HepG2 (cell line): ENCODE measurements around the gene MED28. TPM values are rescaled to one million over a fixed set of nuclear protein-coding genes. Genes with fewer than 3 reads are reported as not detected.
A peak's percentile ranks its signal among the peaks of the same experiment; 100 is the strongest.

Experiments used
- BORCS8-MEF2B ChIP-seq: sonication (generic); formaldehyde crosslinking; IDR thresholded peaks from 2 replicates; pipeline ENCODE4 v1.8.0; 2022; ENCODE audit warnings: mild to moderate bottlenecking, missing genetic modification reagents
- CSRNP2 ChIP-seq: sonication (generic); formaldehyde crosslinking; conservative IDR thresholded peaks from 2 replicates; pipeline ENCODE4 v1.8.0; 2022; ENCODE audit warnings: low read depth, missing genetic modification reagents
- FOXM1 ChIP-seq: sonication (generic); formaldehyde crosslinking; IDR thresholded peaks from 2 replicates; pipeline ENCODE4 v1.5.0; 2020; ENCODE audit warnings: missing genetic modification reagents
- GABPB1 ChIP-seq: IDR thresholded peaks from 2 replicates; pipeline ENCODE4 v1.6.1; 2016; ENCODE audit warnings: mild to moderate bottlenecking, missing genetic modification reagents, moderate library complexity, missing compliant biosample characterization
- NR2C2 ChIP-seq: sonication (generic); formaldehyde crosslinking; IDR thresholded peaks from 2 replicates; pipeline ENCODE4 v1.4.0; 2020; ENCODE audit warnings: missing genetic modification reagents, mild to moderate bottlenecking, moderate library complexity, borderline replicate concordance
- RAD21 ChIP-seq: fragments of 450-650 bp; formaldehyde crosslinking; IDR thresholded peaks from 2 replicates; pipeline ENCODE4 v1.5.0; 2020; ENCODE audit warnings: mild to moderate bottlenecking
- RFX1 ChIP-seq: fragments of 450-650 bp; IDR thresholded peaks from 2 replicates; pipeline ENCODE4 v1.6.1; 2017
- TOE1 ChIP-seq: sonication (generic); formaldehyde crosslinking; IDR thresholded peaks from 2 replicates; pipeline ENCODE4 v1.4.0; 2020; ENCODE audit warnings: mild to moderate bottlenecking, missing genetic modification reagents
- ZNF329 ChIP-seq: sonication (generic); formaldehyde crosslinking; IDR thresholded peaks from 2 replicates; pipeline ENCODE4 v1.9.0; 2021; ENCODE audit warnings: low read depth, mild to moderate bottlenecking, missing genetic modification reagents
- ZNF530 ChIP-seq: sonication (generic); formaldehyde crosslinking; IDR thresholded peaks from 2 replicates; pipeline ENCODE4 v1.5.0; 2020; ENCODE audit warnings: low read depth, mild to moderate bottlenecking, missing genetic modification reagents
- ZNF543 ChIP-seq: sonication (generic); formaldehyde crosslinking; IDR thresholded peaks from 2 replicates; pipeline ENCODE4 v1.4.0; 2020; ENCODE audit warnings: mild to moderate bottlenecking, missing genetic modification reagents
- ZNF569 ChIP-seq: sonication (generic); formaldehyde crosslinking; IDR thresholded peaks from 2 replicates; pipeline ENCODE4 v1.5.0; 2020; ENCODE audit warnings: mild to moderate bottlenecking, missing genetic modification reagents, moderate library complexity, borderline replicate concordance
- ZNF713 ChIP-seq: sonication (generic); formaldehyde crosslinking; IDR thresholded peaks from 2 replicates; pipeline ENCODE4 v1.4.0; 2020; ENCODE audit warnings: mild to moderate bottlenecking, missing genetic modification reagents
- ZNF720 ChIP-seq: sonication (generic); formaldehyde crosslinking; IDR thresholded peaks from 2 replicates; pipeline ENCODE4 v1.4.0; 2020; ENCODE audit warnings: missing genetic modification reagents
- ZNF761 ChIP-seq: sonication (generic); formaldehyde crosslinking; conservative IDR thresholded peaks from 2 replicates; pipeline ENCODE4 v1.4.0; 2020; ENCODE audit warnings: mild to moderate bottlenecking, missing genetic modification reagents
- ZNF780A ChIP-seq: sonication (generic); formaldehyde crosslinking; IDR thresholded peaks from 2 replicates; pipeline ENCODE4 v1.8.0; 2022; ENCODE audit warnings: mild to moderate bottlenecking, missing genetic modification reagents, moderate library complexity
- ZNF841 ChIP-seq: sonication (generic); formaldehyde crosslinking; IDR thresholded peaks from 2 replicates; pipeline ENCODE4 v1.8.1; 2023; ENCODE audit warnings: missing genetic modification reagents, borderline replicate concordance
- ZSCAN31 ChIP-seq: sonication (generic); formaldehyde crosslinking; IDR thresholded peaks from 2 replicates; pipeline ENCODE4 v1.5.0; 2020; ENCODE audit warnings: low read depth, mild to moderate bottlenecking, missing genetic modification reagents
- polyA plus RNA-seq, 8 experiments: library from polyadenylated mRNA; depleted of rRNA in 3 of 8; stranded (reverse) in 7 of 8; unstranded in 1 of 8; fragments of >200 nt; fragmentation: Illumina TruSeq in 4 of 8; extraction: Trizol in 4 of 8; gene quantifications; 2 replicates each; pipeline versions ENCODE4 v1.2.1 to v1.2.3, GENCODE V29; 2011 to 2016; ENCODE audit warnings: low read depth in 4 of 8, missing spikeins in 1 of 8, mixed read lengths in 1 of 8; ENCODE audit not compliant: insufficient read depth in 1 of 8
- total RNA-seq, 5 experiments: library from RNA; depleted of rRNA; stranded (reverse); fragments of >200 nt; fragmentation: Illumina TruSeq; extraction: Trizol; gene quantifications; 2 replicates each; pipeline ENCODE4 v1.2.3, GENCODE V29; 2016; ENCODE audit warnings: low read depth in 1 of 5
- TF ChIP-seq, protein P1 (sequence below): sonication (generic); formaldehyde crosslinking; IDR thresholded peaks from 2 replicates; pipeline ENCODE4 v1.9.0; 2022; ENCODE audit warnings: low read depth, missing genetic modification reagents
- TF ChIP-seq, protein P2 (sequence below): sonication (generic); formaldehyde crosslinking; IDR thresholded peaks from 2 replicates; pipeline ENCODE4 v1.5.0; 2020; ENCODE audit warnings: missing genetic modification reagents
- TF ChIP-seq, protein P3 (sequence below): fragments of 450-650 bp; IDR thresholded peaks from 2 replicates; pipeline ENCODE4 v1.6.1; 2017; ENCODE audit warnings: mild to moderate bottlenecking
- TF ChIP-seq, protein P4 (sequence below): IDR thresholded peaks from 2 replicates; pipeline ENCODE4 v1.6.1; 2016; ENCODE audit warnings: missing genetic modification reagents, missing compliant biosample characterization

MED28 gene
- total and polyA plus RNA-seq, 2 of the 13 experiments (the other 11 are each of a cell fraction or from before 2014, with no cell fraction given), result 41.3 to 65.7 TPM

DNA sequence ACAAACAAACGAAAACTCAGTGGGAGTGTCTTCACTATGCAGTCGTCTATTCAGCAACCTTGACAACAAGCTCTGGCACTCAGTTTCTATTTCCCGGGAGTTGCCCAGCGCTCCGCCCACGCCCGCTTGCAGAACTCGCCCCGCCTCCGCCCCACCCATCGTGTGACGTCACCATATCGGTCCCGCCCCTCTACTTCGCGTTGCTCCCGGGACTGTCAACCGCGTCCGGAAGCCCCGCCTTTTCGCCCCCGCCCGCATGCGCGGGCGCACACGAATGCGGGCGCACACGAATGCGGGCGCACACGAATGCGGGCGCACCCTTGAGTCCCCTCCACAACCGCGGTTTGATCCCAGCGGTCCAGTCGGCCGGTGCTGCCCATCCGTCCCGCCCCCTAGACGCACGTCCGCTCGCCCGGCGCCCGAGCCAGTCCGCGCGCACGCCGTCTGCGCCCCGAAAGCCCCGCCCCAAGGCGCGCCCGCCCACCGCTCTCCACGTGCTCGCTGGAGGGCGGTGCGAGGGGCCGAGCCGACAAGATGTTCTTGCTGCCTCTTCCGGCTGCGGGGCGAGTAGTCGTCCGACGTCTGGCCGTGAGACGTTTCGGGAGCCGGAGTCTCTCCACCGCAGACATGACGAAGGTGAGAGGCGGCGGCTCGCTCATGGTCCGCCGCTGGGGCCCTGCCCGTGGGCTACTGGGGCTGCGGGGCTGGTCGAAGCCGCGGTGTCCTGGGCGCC, 37.3 kb upstream of the MED28 start, which contains the start of gene LAP3 (continued):
- TF ChIP-seq, protein P1, sequence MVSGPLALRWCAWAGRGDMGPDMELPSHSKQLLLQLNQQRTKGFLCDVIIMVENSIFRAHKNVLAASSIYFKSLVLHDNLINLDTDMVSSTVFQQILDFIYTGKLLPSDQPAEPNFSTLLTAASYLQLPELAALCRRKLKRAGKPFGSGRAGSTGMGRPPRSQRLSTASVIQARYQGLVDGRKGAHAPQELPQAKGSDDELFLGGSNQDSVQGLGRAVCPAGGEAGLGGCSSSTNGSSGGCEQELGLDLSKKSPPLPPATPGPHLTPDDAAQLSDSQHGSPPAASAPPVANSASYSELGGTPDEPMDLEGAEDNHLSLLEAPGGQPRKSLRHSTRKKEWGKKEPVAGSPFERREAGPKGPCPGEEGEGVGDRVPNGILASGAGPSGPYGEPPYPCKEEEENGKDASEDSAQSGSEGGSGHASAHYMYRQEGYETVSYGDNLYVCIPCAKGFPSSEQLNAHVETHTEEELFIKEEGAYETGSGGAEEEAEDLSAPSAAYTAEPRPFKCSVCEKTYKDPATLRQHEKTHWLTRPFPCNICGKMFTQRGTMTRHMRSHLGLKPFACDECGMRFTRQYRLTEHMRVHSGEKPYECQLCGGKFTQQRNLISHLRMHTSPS (CRISPR knock-in tag), result no peak
- TF ChIP-seq, protein P2, sequence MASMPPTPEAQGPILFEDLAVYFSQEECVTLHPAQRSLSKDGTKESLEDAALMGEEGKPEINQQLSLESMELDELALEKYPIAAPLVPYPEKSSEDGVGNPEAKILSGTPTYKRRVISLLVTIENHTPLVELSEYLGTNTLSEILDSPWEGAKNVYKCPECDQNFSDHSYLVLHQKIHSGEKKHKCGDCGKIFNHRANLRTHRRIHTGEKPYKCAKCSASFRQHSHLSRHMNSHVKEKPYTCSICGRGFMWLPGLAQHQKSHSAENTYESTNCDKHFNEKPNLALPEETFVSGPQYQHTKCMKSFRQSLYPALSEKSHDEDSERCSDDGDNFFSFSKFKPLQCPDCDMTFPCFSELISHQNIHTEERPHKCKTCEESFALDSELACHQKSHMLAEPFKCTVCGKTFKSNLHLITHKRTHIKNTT (CRISPR knock-in tag), result no peak
- no peak for TF ChIP-seq ZNF530 (CRISPR knock-in tag)
- no peak for TF ChIP-seq FOXM1
- TF ChIP-seq CSRNP2 (CRISPR knock-in tag), result 0 out of 2 replicates have a peak, but pooled peaks have one; percentile 59
- no peak for TF ChIP-seq ZNF713
- TF ChIP-seq ZNF841, result no peak
- TF ChIP-seq, protein P3, sequence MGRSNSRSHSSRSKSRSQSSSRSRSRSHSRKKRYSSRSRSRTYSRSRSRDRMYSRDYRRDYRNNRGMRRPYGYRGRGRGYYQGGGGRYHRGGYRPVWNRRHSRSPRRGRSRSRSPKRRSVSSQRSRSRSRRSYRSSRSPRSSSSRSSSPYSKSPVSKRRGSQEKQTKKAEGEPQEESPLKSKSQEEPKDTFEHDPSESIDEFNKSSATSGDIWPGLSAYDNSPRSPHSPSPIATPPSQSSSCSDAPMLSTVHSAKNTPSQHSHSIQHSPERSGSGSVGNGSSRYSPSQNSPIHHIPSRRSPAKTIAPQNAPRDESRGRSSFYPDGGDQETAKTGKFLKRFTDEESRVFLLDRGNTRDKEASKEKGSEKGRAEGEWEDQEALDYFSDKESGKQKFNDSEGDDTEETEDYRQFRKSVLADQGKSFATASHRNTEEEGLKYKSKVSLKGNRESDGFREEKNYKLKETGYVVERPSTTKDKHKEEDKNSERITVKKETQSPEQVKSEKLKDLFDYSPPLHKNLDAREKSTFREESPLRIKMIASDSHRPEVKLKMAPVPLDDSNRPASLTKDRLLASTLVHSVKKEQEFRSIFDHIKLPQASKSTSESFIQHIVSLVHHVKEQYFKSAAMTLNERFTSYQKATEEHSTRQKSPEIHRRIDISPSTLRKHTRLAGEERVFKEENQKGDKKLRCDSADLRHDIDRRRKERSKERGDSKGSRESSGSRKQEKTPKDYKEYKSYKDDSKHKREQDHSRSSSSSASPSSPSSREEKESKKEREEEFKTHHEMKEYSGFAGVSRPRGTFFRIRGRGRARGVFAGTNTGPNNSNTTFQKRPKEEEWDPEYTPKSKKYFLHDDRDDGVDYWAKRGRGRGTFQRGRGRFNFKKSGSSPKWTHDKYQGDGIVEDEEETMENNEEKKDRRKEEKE, result no peak
- peak; percentile 91 for TF ChIP-seq GABPB1
- TF ChIP-seq TOE1, result no peak
- TF ChIP-seq ZNF720 (CRISPR knock-in tag), result no peak
- peak; percentile 47; the same call in 1 of the 2 replicates for TF ChIP-seq ZSCAN31 (CRISPR knock-in tag)
- TF ChIP-seq RFX1, result peak; percentile 30; the same call in 1 of the 2 replicates
- TF ChIP-seq ZNF569 (CRISPR knock-in tag), result peak; percentile 18; the same call in 1 of the 2 replicates
- TF ChIP-seq ZNF761 (CRISPR knock-in tag), result no peak
- TF ChIP-seq NR2C2 (CRISPR knock-in tag), result peak; percentile 59; the same call in 1 of the 2 replicates
- TF ChIP-seq RAD21 (CRISPR knock-in tag), result peak; percentile 43
- no peak for TF ChIP-seq ZNF329 (CRISPR knock-in tag)
- no peak for TF ChIP-seq ZNF780A (CRISPR knock-in tag)
- TF ChIP-seq, protein P4, sequence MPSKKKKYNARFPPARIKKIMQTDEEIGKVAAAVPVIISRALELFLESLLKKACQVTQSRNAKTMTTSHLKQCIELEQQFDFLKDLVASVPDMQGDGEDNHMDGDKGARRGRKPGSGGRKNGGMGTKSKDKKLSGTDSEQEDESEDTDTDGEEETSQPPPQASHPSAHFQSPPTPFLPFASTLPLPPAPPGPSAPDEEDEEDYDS (CRISPR knock-in tag), result peak; percentile 92
- TF ChIP-seq ZNF543 (CRISPR knock-in tag), result 0 out of 2 replicates have a peak, but pooled peaks have one; percentile 29
- TF ChIP-seq BORCS8-MEF2B (CRISPR knock-in tag), result peak; percentile 92
